ENCODE results near the gene AMY1B.
"Not testable (repeated sequence)": the region's sequence is repeated elsewhere in the genome, so short reads cannot be mapped to it uniquely, and the experiment has no call there.

AMY1B gene

GRCh38 chr1:103696110-103696509 lies at the start of gene AMY1B:
TSS of gene AMY1B (minus strand) at chr1:103696210. CDS start at chr1:103695639, 571 bp downstream.
- not testable (repeated sequence) for DNase-seq

GRCh38 chr1:103745040-103745439 lies 49.0 kb upstream of the AMY1B start:
- DNase-seq = not testable (repeated sequence)

GRCh38 chr1:103744449-103744848 lies 48.4 kb upstream of the AMY1B start:
- not testable (repeated sequence) for DNase-seq

- DNase-seq = not testable (repeated sequence)
Measured at GRCh38 chr1:103738031-103738430, 42.0 kb upstream of the AMY1B start.

GRCh38 chr1:103735334-103735733 lies 39.3 kb upstream of the AMY1B start:
- DNase-seq = not testable (repeated sequence)

- not testable (repeated sequence) for DNase-seq
Measured at GRCh38 chr1:103721473-103721872, 25.5 kb upstream of the AMY1B start.

- DNase-seq = not testable (repeated sequence)
Measured at GRCh38 chr1:103717404-103717803, 21.4 kb upstream of the AMY1B start.

- not testable (repeated sequence) for DNase-seq
Measured at GRCh38 chr1:103710381-103710780, 14.4 kb upstream of the AMY1B start.

- DNase-seq = not testable (repeated sequence)
Measured at GRCh38 chr1:103707670-103708069, 11.7 kb upstream of the AMY1B start.

GRCh38 chr1:103701256-103701655 lies 5.2 kb upstream of the AMY1B start:
- not testable (repeated sequence) for DNase-seq

- not testable (repeated sequence) for DNase-seq
Measured at GRCh38 chr1:103700669-103701068, 4.7 kb upstream of the AMY1B start.

GRCh38 chr1:103697430-103697829 lies 1.4 kb upstream of the AMY1B start:
- not testable (repeated sequence) for DNase-seq

GRCh38 chr1:103676335-103676734 lies 19.7 kb downstream of the AMY1B start:
- DNase-seq = not testable (repeated sequence)

- DNase-seq = not testable (repeated sequence)
Measured at GRCh38 chr1:103655460-103655859, 40.5 kb downstream of the AMY1B start, which contains the start of gene AMY1A. TSS of gene AMY1A (plus strand) at chr1:103655760. CDS start at chr1:103656331, 571 bp downstream.

GRCh38 chr1:103654133-103654532 lies 41.9 kb downstream of the AMY1B start:
- not testable (repeated sequence) for DNase-seq

- DNase-seq = not testable (repeated sequence)
Measured at GRCh38 chr1:103650889-103651288, 45.1 kb downstream of the AMY1B start.

- DNase-seq = not testable (repeated sequence)
Measured at GRCh38 chr1:103650305-103650704, 45.7 kb downstream of the AMY1B start.

- DNase-seq = not testable (repeated sequence)
Measured at GRCh38 chr1:103643908-103644307, 52.1 kb downstream of the AMY1B start.

GRCh38 chr1:103641194-103641593 lies 54.8 kb downstream of the AMY1B start:
- DNase-seq = not testable (repeated sequence)

All from inflammatory macrophage treated with lipopolysaccharide for 4 hours (primary cell).